Loucy (cell line): ENCODE data around the gene KRTAP5-1.
"Not testable (repeated sequence)": the region's sequence is repeated elsewhere in the genome, so short reads cannot be mapped to it uniquely, and the experiment has no call there.

Experiments used
- H2AFZ ChIP-seq: fragments of 200-600 bp; sonication (generic); 2 replicates; pipeline ENCODE4 v1.6.0; 2016; ENCODE audit warnings: antibody characterized with exemption, mild to moderate bottlenecking, low read length, moderate library complexity
- H3F3A ChIP-seq: fragments of 200-600 bp; 2 replicates; pipeline ENCODE4 v1.6.0; 2016; ENCODE audit warnings: antibody characterized with exemption, low read depth, mild to moderate bottlenecking
- H3K27me3 ChIP-seq: fragments of 200-600 bp; sonication (generic); 2 replicates; pipeline ENCODE4 v1.6.1; 2014; ENCODE audit warnings: low read length, mild to moderate bottlenecking; ENCODE audit not compliant: insufficient read depth, poor library complexity, severe bottlenecking
- H3K36me3 ChIP-seq: fragments of 200-600 bp; sonication (generic); 2 replicates; pipeline ENCODE4 v1.6.1; 2016; ENCODE audit warnings: low read length; ENCODE audit not compliant: insufficient read depth
- H3K4me1 ChIP-seq: fragments of 200-600 bp; sonication (generic); 2 replicates; pipeline ENCODE4 v1.5.1; 2014; ENCODE audit warnings: low read length, mild to moderate bottlenecking; ENCODE audit not compliant: insufficient read depth, poor library complexity, severe bottlenecking
- H3K4me2 ChIP-seq: fragments of 200-600 bp; sonication (generic); 2 replicates; pipeline ENCODE4 v1.6.0; 2014; ENCODE audit warnings: antibody characterized with exemption, low read length, low read depth, mild to moderate bottlenecking; ENCODE audit not compliant: poor library complexity, severe bottlenecking
- H3K4me3 ChIP-seq: fragments of 200-600 bp; sonication (generic); 2 replicates; pipeline ENCODE4 v1.5.1; 2014; ENCODE audit warnings: low read length, mild to moderate bottlenecking, mixed read lengths; ENCODE audit not compliant: poor library complexity, severe bottlenecking
- H3K79me2 ChIP-seq: fragments of 200-600 bp; sonication (generic); 2 replicates; pipeline ENCODE4 v1.6.1; 2014; ENCODE audit warnings: low read length; ENCODE audit not compliant: insufficient read depth
- H3K9ac ChIP-seq: fragments of 200-600 bp; sonication (generic); 2 replicates; pipeline ENCODE4 v1.6.0; 2014; ENCODE audit warnings: mild to moderate bottlenecking, low read depth, low read length, moderate library complexity; ENCODE audit not compliant: poor library complexity, severe bottlenecking
- H3K9me2 ChIP-seq: fragments of 200-600 bp; sonication (generic); replicated peaks from 2 replicates; pipeline ENCODE4 v1.6.1; 2016; ENCODE audit warnings: low read depth, low read length, mixed read lengths
- H3K9me3 ChIP-seq: fragments of 200-600 bp; sonication (generic); 2 replicates; pipeline ENCODE4 v1.6.1; 2014; ENCODE audit warnings: mild to moderate bottlenecking, antibody characterized with exemption, low read length, low read depth; ENCODE audit not compliant: insufficient read depth
- H4K20me1 ChIP-seq: fragments of 200-600 bp; sonication (generic); 2 replicates; pipeline ENCODE4 v1.6.0; 2014; ENCODE audit warnings: antibody characterized with exemption, low read length, mild to moderate bottlenecking; ENCODE audit not compliant: insufficient read depth, poor library complexity, severe bottlenecking
- EZH2phosphoT487 ChIP-seq: fragments of 200-600 bp; IDR thresholded peaks from 2 replicates; pipeline ENCODE4 v1.6.1; 2018; ENCODE audit warnings: antibody characterized with exemption, mild to moderate bottlenecking, moderate library complexity, borderline replicate concordance
- TF ChIP-seq, protein P1 (sequence below): fragments of 200-600 bp; sonication (generic); conservative IDR thresholded peaks from 2 replicates; pipeline ENCODE4 v1.5.1; 2014; ENCODE audit warnings: mild to moderate bottlenecking, antibody characterized with exemption, low read length

The KRTAP5-1 gene

GRCh38 chr11:1600626-1601025, 15.5 kb upstream of the KRTAP5-1 start:
- Histone ChIP-seq H3K36me3 (no peaks in the 10 kb centered on the region), H3K9ac (no peak overlapping the region), H3K4me1 (no peaks in the 10 kb centered on the region), H3K79me2 (no peaks in the 10 kb centered on the region), H4K20me1 (no peaks in the 10 kb centered on the region), H3F3A (no peaks in the 10 kb centered on the region), H2AFZ (no peak overlapping the region), H3K4me2 (no peak overlapping the region), H3K27me3 (no peaks in the 10 kb centered on the region), H3K9me2 (no peaks in the 10 kb centered on the region), H3K4me3 (no peak overlapping the region), H3K9me3 (no peaks in the 10 kb centered on the region)
- TF ChIP-seq EZH2phosphoT487 = no peak
- TF ChIP-seq, protein P1, sequence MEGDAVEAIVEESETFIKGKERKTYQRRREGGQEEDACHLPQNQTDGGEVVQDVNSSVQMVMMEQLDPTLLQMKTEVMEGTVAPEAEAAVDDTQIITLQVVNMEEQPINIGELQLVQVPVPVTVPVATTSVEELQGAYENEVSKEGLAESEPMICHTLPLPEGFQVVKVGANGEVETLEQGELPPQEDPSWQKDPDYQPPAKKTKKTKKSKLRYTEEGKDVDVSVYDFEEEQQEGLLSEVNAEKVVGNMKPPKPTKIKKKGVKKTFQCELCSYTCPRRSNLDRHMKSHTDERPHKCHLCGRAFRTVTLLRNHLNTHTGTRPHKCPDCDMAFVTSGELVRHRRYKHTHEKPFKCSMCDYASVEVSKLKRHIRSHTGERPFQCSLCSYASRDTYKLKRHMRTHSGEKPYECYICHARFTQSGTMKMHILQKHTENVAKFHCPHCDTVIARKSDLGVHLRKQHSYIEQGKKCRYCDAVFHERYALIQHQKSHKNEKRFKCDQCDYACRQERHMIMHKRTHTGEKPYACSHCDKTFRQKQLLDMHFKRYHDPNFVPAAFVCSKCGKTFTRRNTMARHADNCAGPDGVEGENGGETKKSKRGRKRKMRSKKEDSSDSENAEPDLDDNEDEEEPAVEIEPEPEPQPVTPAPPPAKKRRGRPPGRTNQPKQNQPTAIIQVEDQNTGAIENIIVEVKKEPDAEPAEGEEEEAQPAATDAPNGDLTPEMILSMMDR = no peak

DNA sequence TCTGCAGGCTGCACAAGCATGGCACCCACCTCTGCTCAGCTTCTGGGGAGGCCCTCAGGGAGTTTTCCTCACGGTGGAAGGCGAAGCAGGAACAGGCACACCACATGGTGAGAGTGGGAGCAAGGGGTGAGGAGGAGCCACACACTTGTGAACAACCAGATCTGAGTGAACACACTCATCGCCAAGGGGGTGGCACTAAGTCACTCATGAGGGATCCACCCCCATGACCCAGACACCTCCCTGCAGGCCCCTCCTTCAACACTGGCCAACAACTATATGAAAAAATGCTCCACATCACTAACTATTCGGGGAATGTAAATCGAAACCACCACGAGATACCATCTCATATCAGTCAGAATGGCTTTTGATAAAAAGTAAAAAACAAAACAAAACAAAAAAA, 13.7 kb upstream of the KRTAP5-1 start:
- Histone ChIP-seq H2AFZ (no peak overlapping the region), H3F3A (no peaks in the 10 kb centered on the region), H3K79me2 (no peaks in the 10 kb centered on the region), H3K4me2 (no peak overlapping the region), H3K9me3 (no peaks in the 10 kb centered on the region), H3K4me3 (no peak overlapping the region), H3K36me3 (no peaks in the 10 kb centered on the region), H3K9me2 (no peaks in the 10 kb centered on the region), H3K9ac (no peak overlapping the region), H3K27me3 (no peaks in the 10 kb centered on the region), H3K4me1 (no peaks in the 10 kb centered on the region), H4K20me1 (no peaks in the 10 kb centered on the region)
- no peak for TF ChIP-seq EZH2phosphoT487
- TF ChIP-seq, protein P1 = no peak

GRCh38 chr11:1598406-1598805, 13.3 kb upstream of the KRTAP5-1 start:
- H3K9me2 ChIP-seq, H3K4me3 ChIP-seq, H2AFZ ChIP-seq, H3K9ac ChIP-seq, H3K27me3 ChIP-seq, H4K20me1 ChIP-seq, H3K4me2 ChIP-seq, H3K4me1 ChIP-seq, H3K9me3 ChIP-seq, H3K36me3 ChIP-seq, H3K79me2 ChIP-seq, H3F3A ChIP-seq: not testable (repeated sequence)

DNA sequence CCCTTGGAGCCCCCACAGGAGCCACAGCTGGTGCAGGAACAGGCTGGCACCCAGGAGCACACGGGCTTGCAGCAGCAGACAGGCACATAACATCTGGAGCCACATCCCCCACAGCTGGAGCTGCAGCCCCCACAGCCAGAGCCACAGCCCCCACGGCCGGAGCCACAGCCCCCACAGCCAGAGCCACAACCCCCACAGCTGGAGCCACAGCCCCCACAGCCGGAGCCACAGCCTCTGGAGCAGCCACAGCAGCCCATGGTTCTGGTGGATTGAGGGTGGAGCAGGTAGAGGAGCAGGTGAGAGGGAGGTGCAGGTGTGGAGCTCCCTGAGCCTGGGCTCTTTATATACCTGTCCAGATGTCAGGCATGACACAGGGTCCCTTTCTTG, 12.9 kb upstream of the KRTAP5-1 start, which contains the start of gene KRTAP5-2:
Gene KRTAP5-2 (minus strand): TSS at position 301 of the 387 bp plus-strand sequence. CDS start 44 bp downstream, at position 257.
- Histone ChIP-seq H3K9ac (no peak within 1 kb of the TSS), H3K36me3 (no peaks in the 10 kb centered on the region), H4K20me1 (no peaks in the 10 kb centered on the region), H3K4me3 (no peak within 1 kb of the TSS), H3K27me3 (no peaks in the 10 kb centered on the region), H3K4me2 (no peak within 1 kb of the TSS), H3K79me2 (no peaks in the 10 kb centered on the region), H3K9me2 (no peaks in the 10 kb centered on the region), H3K4me1 (no peaks in the 10 kb centered on the region), H3K9me3 (no peaks in the 10 kb centered on the region), H3F3A (no peaks in the 10 kb centered on the region), H2AFZ (no peak within 1 kb of the TSS)
- TF ChIP-seq, protein P1 = no peak
- no peak for TF ChIP-seq EZH2phosphoT487
